Measurements from ENCODE around the gene TEAD4. TPM values are rescaled to one million over a fixed set of nuclear protein-coding genes. Genes with fewer than 3 reads are reported as not detected.

Gene TEAD4
- total RNA-seq, 1 experiment from 2014 or later = 127 TPM

DNA sequence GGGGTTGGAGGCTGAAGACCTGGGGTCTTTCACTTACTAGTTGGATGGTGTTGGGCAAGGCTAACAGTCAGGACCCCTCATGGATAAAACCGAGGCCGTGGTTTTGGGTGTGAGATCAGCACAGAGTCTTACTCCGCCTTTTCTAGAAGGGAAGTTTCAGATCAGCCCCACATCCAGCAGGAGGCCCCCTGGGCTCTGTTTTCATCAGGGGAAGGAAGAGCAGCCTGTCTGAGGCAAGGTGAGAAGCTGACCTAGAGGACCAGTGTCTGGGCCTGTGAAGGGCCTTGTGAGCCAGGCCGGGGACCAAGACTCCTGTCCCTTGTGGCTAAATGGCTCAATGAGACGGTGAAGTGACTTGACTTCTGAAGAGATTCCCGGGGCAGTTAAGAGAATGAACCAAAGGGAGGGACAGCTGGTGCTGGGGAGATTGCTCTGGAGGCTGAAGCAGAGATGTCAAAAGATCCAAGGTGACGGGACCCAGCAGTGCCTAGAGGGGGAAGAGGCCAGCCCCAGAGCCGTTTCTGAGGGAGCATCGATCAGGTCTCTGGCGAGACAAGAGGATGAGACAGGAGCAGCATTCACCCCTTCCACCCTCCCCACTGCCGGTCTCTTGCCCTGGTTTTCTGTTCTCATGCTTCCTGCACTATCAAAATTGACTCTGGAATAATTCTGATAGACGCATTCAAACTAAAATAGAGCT lies 77.9 kb downstream of the TEAD4 start:
- H4K91ac ChIP-seq (ENCODE audit: insufficient read length, low read depth, low read length) = no peak overlapping the region
- H3K18ac ChIP-seq (ENCODE audit: insufficient read length, low read depth, low read length) = no peak overlapping the region
- no peak overlapping the region for H3K23ac ChIP-seq (ENCODE audit: insufficient read length, low read depth, low read length)
- H3K23me2 ChIP-seq (ENCODE audit: insufficient read length, low read depth, low read length, poor library complexity, severe bottlenecking) = no peaks in the 10 kb centered on the region
- H4K20me1 ChIP-seq (ENCODE audit: control insufficient read depth, insufficient read depth, insufficient read length) = no peaks in the 10 kb centered on the region
- Mint-ChIP-seq H3K9me3 (no peaks in the 10 kb centered on the region), H3K36me3 (ENCODE audit: insufficient read depth in 1 of 3, low read depth in 3 of 3) (peaks cover 14 to 67% (median 26%) of the 10 kb centered on the region in 3 experiments), H3K27me3 (ENCODE audit: low read depth) (peaks cover 1% of the 10 kb centered on the region), H3K27ac (peak overlapping the region; percentile 12 to 81 (median 33); a peak in 4 of 7 replicates), H3K4me3 (no peak overlapping the region), H3K4me1 (peaks cover 14 to 26% of the 10 kb centered on the region in 2 experiments)
- H3K27ac ChIP-seq (ENCODE audit: insufficient read length, low read depth, low read length) = no peak overlapping the region
- no CpG with 5 or more reads among the region's 12 CpGs for WGBS (ENCODE audit: extremely low coverage, insufficient read length, low lambda C conversion rate)
- H4K5ac ChIP-seq (ENCODE audit: insufficient read length, low read depth, low read length) = no peak overlapping the region
- H3K4me2 ChIP-seq (ENCODE audit: insufficient read depth, insufficient read length, low read length) = no peak overlapping the region
- H3K56ac ChIP-seq (ENCODE audit: insufficient read length, low read depth, low read length) = no peak overlapping the region
- no peak overlapping the region for H3K14ac ChIP-seq (ENCODE audit: insufficient read depth, low read length)
- H2BK15ac ChIP-seq (ENCODE audit: low read depth, low read length) = no peak overlapping the region
- DNase-seq = no peak
- H2BK120ac ChIP-seq (ENCODE audit: low read depth, low read length, poor library complexity, severe bottlenecking) = no peak overlapping the region
- no peak overlapping the region for H2AK5ac ChIP-seq (ENCODE audit: insufficient read length, low read length)
- no peak overlapping the region for H2BK12ac ChIP-seq (ENCODE audit: insufficient read length, low read depth, low read length)
- H2BK5ac ChIP-seq (ENCODE audit: insufficient read length, low read length) = no peak overlapping the region
- no peak overlapping the region for H3T11ph ChIP-seq (ENCODE audit: low read length)
- H3K79me1 ChIP-seq (ENCODE audit: insufficient read depth, low read depth, low read length, poor library complexity, severe bottlenecking) = no peaks in the 10 kb centered on the region
- no peaks in the 10 kb centered on the region for H3K79me2 ChIP-seq (ENCODE audit: insufficient read depth, low read length)
- H2BK20ac ChIP-seq (ENCODE audit: low read depth, low read length, poor library complexity, severe bottlenecking) = no peak overlapping the region
- no peaks in the 10 kb centered on the region for H3K4me1 ChIP-seq (ENCODE audit: insufficient read depth, low read length)
- no peak overlapping the region for H4K8ac ChIP-seq (replicated peaks; ENCODE audit: insufficient read length, low read depth, low read length)
- H3K9ac ChIP-seq (ENCODE audit: extremely low read depth, insufficient read length, low read length) = no peak overlapping the region
- H3K27me3 ChIP-seq (ENCODE audit: insufficient read depth, low read length) = no peaks in the 10 kb centered on the region
- TF ChIP-seq, protein P1, sequence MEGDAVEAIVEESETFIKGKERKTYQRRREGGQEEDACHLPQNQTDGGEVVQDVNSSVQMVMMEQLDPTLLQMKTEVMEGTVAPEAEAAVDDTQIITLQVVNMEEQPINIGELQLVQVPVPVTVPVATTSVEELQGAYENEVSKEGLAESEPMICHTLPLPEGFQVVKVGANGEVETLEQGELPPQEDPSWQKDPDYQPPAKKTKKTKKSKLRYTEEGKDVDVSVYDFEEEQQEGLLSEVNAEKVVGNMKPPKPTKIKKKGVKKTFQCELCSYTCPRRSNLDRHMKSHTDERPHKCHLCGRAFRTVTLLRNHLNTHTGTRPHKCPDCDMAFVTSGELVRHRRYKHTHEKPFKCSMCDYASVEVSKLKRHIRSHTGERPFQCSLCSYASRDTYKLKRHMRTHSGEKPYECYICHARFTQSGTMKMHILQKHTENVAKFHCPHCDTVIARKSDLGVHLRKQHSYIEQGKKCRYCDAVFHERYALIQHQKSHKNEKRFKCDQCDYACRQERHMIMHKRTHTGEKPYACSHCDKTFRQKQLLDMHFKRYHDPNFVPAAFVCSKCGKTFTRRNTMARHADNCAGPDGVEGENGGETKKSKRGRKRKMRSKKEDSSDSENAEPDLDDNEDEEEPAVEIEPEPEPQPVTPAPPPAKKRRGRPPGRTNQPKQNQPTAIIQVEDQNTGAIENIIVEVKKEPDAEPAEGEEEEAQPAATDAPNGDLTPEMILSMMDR (conservative IDR thresholded peaks at IDR 0.05) = no peak
- H3K9me3 ChIP-seq (ENCODE audit: control insufficient read depth, low read depth, low read length) = no peaks in the 10 kb centered on the region
- no peak overlapping the region for H3K4ac ChIP-seq (ENCODE audit: low read depth, low read length)
- no peak overlapping the region for H2AFZ ChIP-seq (ENCODE audit: low read length)
